OCI-LY3 (cell line): ENCODE data around the gene CTPS1.

Source experiments
- H2AFZ ChIP-seq: fragments of 200-600, 300-600 bp; shearing (Covaris generic); 2 replicates; pipeline ENCODE4 v1.6.0; 2014; ENCODE audit warnings: antibody characterized with exemption, low read depth, low read length
- H3K27ac ChIP-seq: fragments of 200-600, 300-600 bp; sonication (generic); 2 replicates; pipeline ENCODE4 v1.5.1; 2014; ENCODE audit warnings: mild to moderate bottlenecking, low read length, moderate library complexity, mixed read lengths
- H3K27me3 ChIP-seq: fragments of 200-600, 300-600 bp; sonication (generic); 2 replicates; pipeline ENCODE4 v1.6.1; 2014; ENCODE audit warnings: low read depth, low read length, mixed read lengths
- H3K36me3 ChIP-seq: fragments of 200-600, 300-600 bp; sonication (generic); replicated peaks from 2 replicates; pipeline ENCODE3; 2014; ENCODE audit warnings: low read depth, low read length, mixed read lengths
- H3K4me1 ChIP-seq: fragments of 300-600, 200-600 bp; sonication (generic); 2 replicates; pipeline ENCODE4 v1.6.1; 2014; ENCODE audit warnings: low read length, mixed read lengths
- H3K4me2 ChIP-seq: fragments of 200-600, 300-600 bp; sonication (generic); 2 replicates; pipeline ENCODE4 v1.6.1; 2014; ENCODE audit warnings: low read length, mixed read lengths
- H3K4me3 ChIP-seq: fragments of 300-600, 200-600 bp; sonication (generic); 2 replicates; pipeline ENCODE4 v1.5.1; 2014; ENCODE audit warnings: antibody characterized with exemption, mild to moderate bottlenecking, low read length, moderate library complexity
- H3K79me2 ChIP-seq: fragments of 300-600, 200-600 bp; shearing (Covaris generic); 2 replicates; pipeline ENCODE4 v1.6.1; 2014; ENCODE audit warnings: mild to moderate bottlenecking, low read length, mixed read lengths
- H3K9ac ChIP-seq: fragments of 300-600, 200-600 bp; shearing (Covaris generic); 2 replicates; pipeline ENCODE4 v1.6.0; 2014; ENCODE audit warnings: mild to moderate bottlenecking, low read length, moderate library complexity
- H3K9me3 ChIP-seq: fragments of 200-600, 300-600 bp; shearing (Covaris generic); 2 replicates; pipeline ENCODE4 v1.6.1; 2014; ENCODE audit warnings: low read length, mixed read lengths; ENCODE audit not compliant: insufficient read depth
- H4K20me1 ChIP-seq: fragments of 200-600, 300-600 bp; sonication (generic); 2 replicates; pipeline ENCODE4 v1.6.1; 2016; ENCODE audit warnings: low read length, mixed read lengths; ENCODE audit not compliant: insufficient read depth
- CTCF ChIP-seq: fragments of 200-600, 300-600 bp; sonication (generic); IDR thresholded peaks from 2 replicates; pipeline ENCODE4 v1.5.1; 2014; ENCODE audit warnings: antibody characterized with exemption, low read length, low read depth
- EZH2phosphoT487 ChIP-seq: fragments of 200-600 bp; shearing (Covaris generic); IDR thresholded peaks from 2 replicates; pipeline ENCODE4 v1.6.1; 2018; ENCODE audit warnings: antibody characterized with exemption, mixed run types, low read depth

The CTPS1 gene

GRCh38 chr1:41017141-41018017 is 37.9 kb downstream of the CTPS1 start:
- no peaks in the 10 kb centered on the region for H3K27me3 ChIP-seq
- no peaks in the 10 kb centered on the region for H3K79me2 ChIP-seq
- TF ChIP-seq CTCF (no peak), EZH2phosphoT487 (no peak)
- no peak overlapping the region for H3K9ac ChIP-seq
- no peak overlapping the region for H3K4me2 ChIP-seq
- H2AFZ ChIP-seq = no peak overlapping the region
- no peak overlapping the region for H3K27ac ChIP-seq
- no peak overlapping the region for H3K4me3 ChIP-seq
- H4K20me1 ChIP-seq = no peaks in the 10 kb centered on the region
- no peaks in the 10 kb centered on the region for H3K9me3 ChIP-seq
- no peaks in the 10 kb centered on the region for H3K4me1 ChIP-seq
- H3K36me3 ChIP-seq = peaks cover 4% of the 10 kb centered on the region

GRCh38 chr1:41018018-41018410 is 38.5 kb downstream of the CTPS1 start:
- Histone ChIP-seq H2AFZ (no peak overlapping the region), H3K4me2 (no peak overlapping the region), H4K20me1 (no peaks in the 10 kb centered on the region), H3K27me3 (no peaks in the 10 kb centered on the region), H3K79me2 (no peaks in the 10 kb centered on the region), H3K4me3 (no peak overlapping the region), H3K9me3 (no peaks in the 10 kb centered on the region), H3K27ac (no peak overlapping the region), H3K4me1 (no peaks in the 10 kb centered on the region), H3K9ac (no peak overlapping the region), H3K36me3 (no peaks in the 10 kb centered on the region)
- no peak for TF ChIP-seq CTCF
- TF ChIP-seq EZH2phosphoT487 = no peak

- H4K20me1 ChIP-seq = no peaks in the 10 kb centered on the region
Observed at GRCh38 chr1:41019353-41019745, 39.9 kb downstream of the CTPS1 start.

More at GRCh38 chr1:41019353-41019745, 39.9 kb downstream of the CTPS1 start:
- TF ChIP-seq EZH2phosphoT487 (no peak), CTCF (no peak)
- Histone ChIP-seq H3K36me3 (no peaks in the 10 kb centered on the region), H3K4me1 (no peaks in the 10 kb centered on the region), H3K79me2 (no peaks in the 10 kb centered on the region), H3K27ac (no peak overlapping the region), H3K27me3 (no peaks in the 10 kb centered on the region), H3K9me3 (no peaks in the 10 kb centered on the region), H2AFZ (no peak overlapping the region), H3K4me3 (no peak overlapping the region), H3K9ac (no peak overlapping the region), H3K4me2 (no peak overlapping the region)
